HG03135 (cell line): ENCODE data around the gene AKAP8.
A peak's percentile ranks its signal among the peaks of the same experiment; 100 is the strongest.
"Not testable (repeated sequence)": the region's sequence is repeated elsewhere in the genome, so short reads cannot be mapped to it uniquely, and the experiment has no call there.

Source experiments
- ATAC-seq: cut with Tn5 transposase; IDR thresholded peaks from one replicate; pipeline ENCODE4 v1.9.1; 2021; ENCODE audit warnings: mild to moderate bottlenecking, moderate library complexity; ENCODE audit not compliant: unreplicated experiment

The AKAP8 gene

GRCh38 chr19:15337202-15337601 is 42.4 kb downstream of the AKAP8 start:
- ATAC-seq: no peak

GRCh38 chr19:15335992-15336391 is 43.6 kb downstream of the AKAP8 start:
- not testable (repeated sequence) for ATAC-seq

- ATAC-seq: peak; percentile 41
Observed at GRCh38 chr19:15332311-15332996, 47.1 kb downstream of the AKAP8 start, which contains the start of gene BRD4. Gene BRD4 (minus strand): TSS chr19:15332539. CDS start chr19:15273099, 59,440 bp downstream.

- ATAC-seq: peak; percentile 30
Observed at GRCh38 chr19:15331419-15332310, 47.9 kb downstream of the AKAP8 start.

GRCh38 chr19:15330801-15331418 is 48.7 kb downstream of the AKAP8 start:
- no peak for ATAC-seq

GRCh38 chr19:15328312-15328711 is 51.3 kb downstream of the AKAP8 start:
- no peak for ATAC-seq

GRCh38 chr19:15324791-15325519 is 54.6 kb downstream of the AKAP8 start:
- ATAC-seq: no peak

GRCh38 chr19:15323496-15324235 is 55.9 kb downstream of the AKAP8 start:
- no peak for ATAC-seq

GRCh38 chr19:15321739-15322138 is 57.8 kb downstream of the AKAP8 start:
- ATAC-seq: no peak

- ATAC-seq: no peak
Observed at GRCh38 chr19:15320116-15320515, 59.5 kb downstream of the AKAP8 start.

GRCh38 chr19:15318241-15318691 is 61.3 kb downstream of the AKAP8 start:
- ATAC-seq: no peak

GRCh38 chr19:15317392-15318071 is 62.1 kb downstream of the AKAP8 start:
- ATAC-seq: no peak

GRCh38 chr19:15316498-15316897 is 63.1 kb downstream of the AKAP8 start:
- ATAC-seq: no peak

- ATAC-seq: no peak
Observed at GRCh38 chr19:15315101-15315500, 64.5 kb downstream of the AKAP8 start.

GRCh38 chr19:15313649-15314279 is 65.8 kb downstream of the AKAP8 start:
- ATAC-seq: no peak

- no peak for ATAC-seq
Observed at GRCh38 chr19:15307169-15307568, 72.4 kb downstream of the AKAP8 start.

GRCh38 chr19:15305582-15306334 is 73.8 kb downstream of the AKAP8 start:
- no peak for ATAC-seq

- ATAC-seq: no peak
Observed at GRCh38 chr19:15304140-15304705, 75.4 kb downstream of the AKAP8 start.
